A673 (cell line): ENCODE results near the gene TBC1D2B. TPM values are rescaled to one million over a fixed set of nuclear protein-coding genes. Genes with fewer than 3 reads are reported as not detected.

ENCODE experiments used
- BruUV-seq: library from RNA; stranded (reverse); fragments of 400-500 nt; replicated peaks from 2 replicates; lab custom pipeline; 2021; lab: Mats Ljungman, UMichigan
- CTCF ChIA-PET: fragments of 300-600 bp; sonication (Branson Sonifier 250); formaldehyde crosslinking; loops from one replicate; lab custom pipeline; 2022; ENCODE audit warnings: antibody characterized with exemption; lab: Charles Lee
- POLR2A ChIA-PET: fragments of 300-600 bp; sonication (Branson Sonifier 250); formaldehyde crosslinking; loops from one replicate; lab custom pipeline; 2022; ENCODE audit warnings: antibody characterized with exemption; ENCODE audit not compliant: low non-redundant PET; lab: Charles Lee
- DNase-seq: peaks from one replicate; pipeline ENCODE4 v3.0.0-alpha.2; 2015; ENCODE audit warnings: low spot score
- H3K27ac ChIP-seq: fragments of 200-600 bp; sonication (generic); 2 replicates; pipeline ENCODE4 v1.5.1; 2016; ENCODE audit warnings: mixed run types, low read depth, mild to moderate bottlenecking, mixed read lengths, antibody characterized with exemption, low read length; ENCODE audit not compliant: poor library complexity, severe bottlenecking
- H3K27me3 ChIP-seq: fragments of 200-600 bp; sonication (generic); replicated peaks from 2 replicates; pipeline ENCODE4 v1.6.1; 2017; ENCODE audit warnings: mixed run types, low read depth, mild to moderate bottlenecking, mixed read lengths, antibody characterized with exemption, low read length; ENCODE audit not compliant: insufficient read depth, poor library complexity
- H3K36me3 ChIP-seq: fragments of 200-600 bp; sonication (generic); 2 replicates; pipeline ENCODE4 v1.6.1; 2016; ENCODE audit warnings: mixed run types, mild to moderate bottlenecking, mixed read lengths, antibody characterized with exemption, low read length; ENCODE audit not compliant: insufficient read depth, poor library complexity, severe bottlenecking
- H3K4me1 ChIP-seq: fragments of 200-600 bp; sonication (generic); 2 replicates; pipeline ENCODE4 v1.6.1; 2017; ENCODE audit warnings: mixed run types, mild to moderate bottlenecking, mixed read lengths, antibody characterized with exemption, low read length; ENCODE audit not compliant: insufficient read depth, poor library complexity, severe bottlenecking
- H3K4me3 ChIP-seq: fragments of 200-600 bp; sonication (generic); 2 replicates; pipeline ENCODE4 v1.5.1; 2016; ENCODE audit warnings: low read depth, mixed run types, mild to moderate bottlenecking, mixed read lengths, low read length; ENCODE audit not compliant: poor library complexity, severe bottlenecking
- H3K9me3 ChIP-seq: fragments of 200-600 bp; sonication (generic); 2 replicates; pipeline ENCODE4 v1.6.1; 2016; ENCODE audit warnings: mixed run types, low read depth, mild to moderate bottlenecking, mixed read lengths, antibody characterized with exemption, low read length; ENCODE audit not compliant: poor library complexity, severe bottlenecking
- EZH2 ChIP-seq: fragments of 200-600 bp; sonication (generic); IDR thresholded peaks from 2 replicates; pipeline ENCODE4 v1.6.1; 2017; ENCODE audit warnings: borderline replicate concordance, low read depth, mild to moderate bottlenecking, mixed read lengths, antibody characterized with exemption, low read length; ENCODE audit not compliant: poor library complexity, severe bottlenecking
- intact Hi-C: fragments of 100-400 bp; cut with micrococcal nuclease; formaldehyde crosslinking; loops from one replicate; pipeline ENCODE4 v1.10.0; 2022; ENCODE audit not compliant: unreplicated experiment
- total RNA-seq: library from RNA; stranded (reverse); gene quantifications from 2 replicates; pipeline ENCODE4 v1.2.3, GENCODE V29; 2021
- TF ChIP-seq, protein P1 (sequence below): fragments of 300-800, 200-600 bp; sonication (generic); conservative IDR thresholded peaks from 2 replicates; pipeline ENCODE4 v1.5.1; 2017; ENCODE audit warnings: low read depth, mild to moderate bottlenecking, antibody characterized with exemption, low read length, moderate library complexity, mixed read lengths

The TBC1D2B gene
- total RNA-seq, 1 experiment from 2014 or later = 26.0 TPM

DNA sequence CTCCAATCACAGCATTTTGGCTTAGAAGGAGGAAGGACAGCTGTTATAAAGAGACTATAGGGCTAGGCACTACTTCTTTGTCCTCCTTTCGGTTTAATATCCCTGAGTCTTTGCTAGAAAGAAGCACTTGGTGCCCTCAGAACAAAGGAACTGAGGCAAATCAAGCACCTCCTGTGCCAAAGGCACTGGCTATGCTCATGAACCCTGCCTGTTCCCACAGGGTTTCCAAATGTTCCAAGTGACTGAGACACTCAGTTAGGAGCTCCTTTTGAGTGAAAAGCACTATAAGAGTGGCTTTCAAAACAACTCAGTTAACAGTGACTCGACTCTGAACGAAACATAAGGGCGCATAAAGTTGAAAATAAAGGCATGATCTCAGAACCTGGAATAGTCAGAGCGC is 25.0 kb downstream of the TBC1D2B start:
- Histone ChIP-seq H3K27me3 (no peaks in the 10 kb centered on the region), H3K36me3 (no peaks in the 10 kb centered on the region), H3K4me3 (no peak overlapping the region), H3K4me1 (peaks cover 44% of the 10 kb centered on the region), H3K27ac (peak overlapping the region; percentile 25), H3K9me3 (no peaks in the 10 kb centered on the region)
- POLR2A ChIA-PET = no interaction called here
- TF ChIP-seq, protein P1, sequence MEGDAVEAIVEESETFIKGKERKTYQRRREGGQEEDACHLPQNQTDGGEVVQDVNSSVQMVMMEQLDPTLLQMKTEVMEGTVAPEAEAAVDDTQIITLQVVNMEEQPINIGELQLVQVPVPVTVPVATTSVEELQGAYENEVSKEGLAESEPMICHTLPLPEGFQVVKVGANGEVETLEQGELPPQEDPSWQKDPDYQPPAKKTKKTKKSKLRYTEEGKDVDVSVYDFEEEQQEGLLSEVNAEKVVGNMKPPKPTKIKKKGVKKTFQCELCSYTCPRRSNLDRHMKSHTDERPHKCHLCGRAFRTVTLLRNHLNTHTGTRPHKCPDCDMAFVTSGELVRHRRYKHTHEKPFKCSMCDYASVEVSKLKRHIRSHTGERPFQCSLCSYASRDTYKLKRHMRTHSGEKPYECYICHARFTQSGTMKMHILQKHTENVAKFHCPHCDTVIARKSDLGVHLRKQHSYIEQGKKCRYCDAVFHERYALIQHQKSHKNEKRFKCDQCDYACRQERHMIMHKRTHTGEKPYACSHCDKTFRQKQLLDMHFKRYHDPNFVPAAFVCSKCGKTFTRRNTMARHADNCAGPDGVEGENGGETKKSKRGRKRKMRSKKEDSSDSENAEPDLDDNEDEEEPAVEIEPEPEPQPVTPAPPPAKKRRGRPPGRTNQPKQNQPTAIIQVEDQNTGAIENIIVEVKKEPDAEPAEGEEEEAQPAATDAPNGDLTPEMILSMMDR = no peak
- no peak for TF ChIP-seq EZH2
- intact Hi-C loops = no loop called here
- no TSS peak for BruUV-seq
- CTCF ChIA-PET = no interaction called here
- DNase-seq = no peak

DNA sequence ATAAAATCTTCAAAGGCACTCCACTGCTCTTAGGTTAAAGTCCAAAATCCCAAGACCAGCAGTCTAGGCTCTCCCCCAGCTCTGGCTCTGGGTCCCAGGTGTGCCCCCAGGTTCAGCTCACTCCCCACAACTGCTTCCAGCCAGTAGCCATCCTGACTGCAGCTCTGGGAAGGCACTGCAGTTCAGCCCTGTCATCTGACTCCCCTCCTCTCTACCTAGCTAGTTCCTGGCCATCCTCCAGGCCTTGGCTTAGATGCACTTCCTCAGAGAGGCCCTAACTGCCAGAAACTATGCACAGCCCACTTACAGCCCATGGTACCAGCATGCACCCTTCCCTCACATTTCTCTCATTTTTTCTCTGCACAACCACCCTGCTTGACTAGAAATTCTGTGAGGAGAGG is 25.5 kb downstream of the TBC1D2B start:
- CTCF ChIA-PET = no interaction called here
- intact Hi-C loops = no loop called here
- peak; percentile 68 for DNase-seq
- no peak overlapping the region for H3K4me3 ChIP-seq
- H3K4me1 ChIP-seq = peaks cover 44% of the 10 kb centered on the region
- TF ChIP-seq, protein P1 = no peak
- TF ChIP-seq EZH2 = no peak
- no peaks in the 10 kb centered on the region for H3K36me3 ChIP-seq
- H3K27me3 ChIP-seq = no peaks in the 10 kb centered on the region
- H3K27ac ChIP-seq = peak overlapping the region; percentile 25
- no TSS peak for BruUV-seq
- no peaks in the 10 kb centered on the region for H3K9me3 ChIP-seq
- POLR2A ChIA-PET = interaction anchor here (0.6 kb wide), 1 partner anchor 1775 kb away, joined by 4 read pairs; no protein-coding TSS in a partner anchor

DNA sequence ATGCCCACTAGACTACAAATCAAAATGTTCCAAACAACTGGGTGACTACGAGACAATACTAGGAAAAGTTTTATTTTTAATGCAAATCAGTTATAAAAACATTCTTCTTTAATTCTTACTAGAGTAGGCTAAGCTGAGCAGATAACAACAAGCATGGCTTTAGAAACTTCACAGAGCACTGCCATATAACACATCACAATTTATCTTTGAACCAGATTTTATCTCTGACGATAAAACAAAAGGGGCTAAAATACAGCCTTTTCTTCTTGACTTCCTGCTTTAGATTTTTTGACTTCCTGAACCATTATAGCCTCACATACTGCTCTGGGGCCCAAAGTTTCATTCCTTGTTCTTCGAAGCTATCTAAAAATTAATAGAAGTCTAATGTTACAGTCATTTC is 25.9 kb downstream of the TBC1D2B start:
- CTCF ChIA-PET = no interaction called here
- H3K27ac ChIP-seq = peak overlapping the region; percentile 25
- no TSS peak for BruUV-seq
- H3K4me3 ChIP-seq = no peak overlapping the region
- H3K27me3 ChIP-seq = no peaks in the 10 kb centered on the region
- intact Hi-C loops = no loop called here
- no peaks in the 10 kb centered on the region for H3K9me3 ChIP-seq
- DNase-seq = no peak
- POLR2A ChIA-PET = interaction anchor here (0.6 kb wide), 1 partner anchor 1775 kb away, joined by 4 read pairs; no protein-coding TSS in a partner anchor
- no peaks in the 10 kb centered on the region for H3K36me3 ChIP-seq
- H3K4me1 ChIP-seq = peaks cover 44% of the 10 kb centered on the region
- no peak for TF ChIP-seq EZH2
- TF ChIP-seq, protein P1 = no peak
